HL-60/S4 (cell line): Measurements from ENCODE around the gene VCAM1.
"Not testable (repeated sequence)": the region's sequence is repeated elsewhere in the genome, so short reads cannot be mapped to it uniquely, and the experiment has no call there.

Experiments used
- in situ Hi-C: fragments of 300-500 bp; cut with MboI; formaldehyde crosslinking; loops from 2 replicates; pipeline ENCODE4 v1.14.3; 2022; ENCODE audit warnings: low sequenced_read_pairs

VCAM1 gene

GRCh38 chr1:100774370-100774769 is 54.8 kb downstream of the VCAM1 start:
- in situ Hi-C loops, result no loop called here

- in situ Hi-C loops, result no loop called here
Measured at GRCh38 chr1:100775483-100775882, 55.9 kb downstream of the VCAM1 start.

- in situ Hi-C loops, result no loop called here
Measured at GRCh38 chr1:100778748-100779147, 59.2 kb downstream of the VCAM1 start.

- in situ Hi-C loops, result no loop called here
Measured at GRCh38 chr1:100780814-100781213, 61.3 kb downstream of the VCAM1 start.

GRCh38 chr1:100781728-100782127 is 62.2 kb downstream of the VCAM1 start:
- in situ Hi-C loops, result not testable (repeated sequence)

GRCh38 chr1:100782473-100783039 is 63.0 kb downstream of the VCAM1 start:
- in situ Hi-C loops, result no loop called here

GRCh38 chr1:100785470-100786052 is 66.0 kb downstream of the VCAM1 start:
- in situ Hi-C loops, result no loop called here

- in situ Hi-C loops, result no loop called here
Measured at GRCh38 chr1:100786870-100787269, 67.3 kb downstream of the VCAM1 start.
